PFSK-1 (cell line): ENCODE results near the gene STXBP2.

ENCODE experiments used
- FOXP2 ChIP-seq: optimal IDR thresholded peaks from 2 replicates; pipeline ENCODE3; 2011; ENCODE audit warnings: borderline replicate concordance, control low read depth, inconsistent platforms; ENCODE audit not compliant: insufficient read depth; ENCODE audit errors: extremely low read length, extremely low read depth
- POLR2AphosphoS5 ChIP-seq: IDR thresholded peaks from 2 replicates; pipeline ENCODE4 v1.6.1; 2012; ENCODE audit warnings: low read depth, mild to moderate bottlenecking, control low read depth, low read length, moderate library complexity
- SIN3A ChIP-seq: IDR thresholded peaks from 2 replicates; pipeline ENCODE4 v1.6.1; 2012; ENCODE audit warnings: mild to moderate bottlenecking, low read length, moderate library complexity, borderline replicate concordance; ENCODE audit not compliant: insufficient read depth
- TAF1 ChIP-seq: IDR thresholded peaks from 2 replicates; pipeline ENCODE4 v1.6.1; 2012; ENCODE audit warnings: low read length, control low read depth, borderline replicate concordance; ENCODE audit not compliant: insufficient read depth
- TF ChIP-seq, protein P1 (sequence below), 2 experiments: IDR thresholded peaks; 2 replicates each; pipeline versions ENCODE4 v1.6.1 to v1.8.0; 2011 to 2012; ENCODE audit warnings: low read depth in 2 of 2, low read length in 2 of 2, control low read depth in 1 of 2, inconsistent platforms in 1 of 2, mild to moderate bottlenecking in 1 of 2, moderate library complexity in 1 of 2; ENCODE audit not compliant: insufficient read depth in 1 of 2

The STXBP2 gene

DNA sequence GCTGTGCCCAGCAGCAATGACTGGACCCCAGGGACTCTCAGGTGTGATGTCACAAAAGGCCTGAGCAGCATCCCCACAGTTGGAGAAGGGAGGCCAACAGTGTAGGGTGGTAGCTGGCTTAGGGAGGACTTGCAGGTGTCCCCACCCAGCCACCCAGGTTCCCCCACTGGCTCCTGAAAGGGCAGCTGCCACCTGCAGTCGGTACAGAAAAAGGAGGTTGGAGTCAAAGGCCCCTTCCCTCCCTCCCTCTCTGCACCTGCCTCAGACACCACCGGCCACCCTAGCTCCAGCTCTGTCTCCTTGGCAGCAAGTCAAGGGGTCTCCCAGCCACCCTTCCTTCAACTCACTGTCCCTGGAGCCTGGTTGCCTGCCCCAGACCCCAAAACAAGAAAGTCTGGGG is 3.2 kb upstream of the STXBP2 start, which contains the start of gene PCP2:
Gene PCP2 (minus strand): TSS at position 22 of the 400 bp plus-strand sequence. CDS start 262 bp downstream, outside the sequence.
- TF ChIP-seq, protein P1, sequence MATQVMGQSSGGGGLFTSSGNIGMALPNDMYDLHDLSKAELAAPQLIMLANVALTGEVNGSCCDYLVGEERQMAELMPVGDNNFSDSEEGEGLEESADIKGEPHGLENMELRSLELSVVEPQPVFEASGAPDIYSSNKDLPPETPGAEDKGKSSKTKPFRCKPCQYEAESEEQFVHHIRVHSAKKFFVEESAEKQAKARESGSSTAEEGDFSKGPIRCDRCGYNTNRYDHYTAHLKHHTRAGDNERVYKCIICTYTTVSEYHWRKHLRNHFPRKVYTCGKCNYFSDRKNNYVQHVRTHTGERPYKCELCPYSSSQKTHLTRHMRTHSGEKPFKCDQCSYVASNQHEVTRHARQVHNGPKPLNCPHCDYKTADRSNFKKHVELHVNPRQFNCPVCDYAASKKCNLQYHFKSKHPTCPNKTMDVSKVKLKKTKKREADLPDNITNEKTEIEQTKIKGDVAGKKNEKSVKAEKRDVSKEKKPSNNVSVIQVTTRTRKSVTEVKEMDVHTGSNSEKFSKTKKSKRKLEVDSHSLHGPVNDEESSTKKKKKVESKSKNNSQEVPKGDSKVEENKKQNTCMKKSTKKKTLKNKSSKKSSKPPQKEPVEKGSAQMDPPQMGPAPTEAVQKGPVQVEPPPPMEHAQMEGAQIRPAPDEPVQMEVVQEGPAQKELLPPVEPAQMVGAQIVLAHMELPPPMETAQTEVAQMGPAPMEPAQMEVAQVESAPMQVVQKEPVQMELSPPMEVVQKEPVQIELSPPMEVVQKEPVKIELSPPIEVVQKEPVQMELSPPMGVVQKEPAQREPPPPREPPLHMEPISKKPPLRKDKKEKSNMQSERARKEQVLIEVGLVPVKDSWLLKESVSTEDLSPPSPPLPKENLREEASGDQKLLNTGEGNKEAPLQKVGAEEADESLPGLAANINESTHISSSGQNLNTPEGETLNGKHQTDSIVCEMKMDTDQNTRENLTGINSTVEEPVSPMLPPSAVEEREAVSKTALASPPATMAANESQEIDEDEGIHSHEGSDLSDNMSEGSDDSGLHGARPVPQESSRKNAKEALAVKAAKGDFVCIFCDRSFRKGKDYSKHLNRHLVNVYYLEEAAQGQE (IDR thresholded peaks at IDR 0.05; ENCODE audit: insufficient read depth in 1 of 2, low read depth in 2 of 2, low read length in 2 of 2): no peak

DNA sequence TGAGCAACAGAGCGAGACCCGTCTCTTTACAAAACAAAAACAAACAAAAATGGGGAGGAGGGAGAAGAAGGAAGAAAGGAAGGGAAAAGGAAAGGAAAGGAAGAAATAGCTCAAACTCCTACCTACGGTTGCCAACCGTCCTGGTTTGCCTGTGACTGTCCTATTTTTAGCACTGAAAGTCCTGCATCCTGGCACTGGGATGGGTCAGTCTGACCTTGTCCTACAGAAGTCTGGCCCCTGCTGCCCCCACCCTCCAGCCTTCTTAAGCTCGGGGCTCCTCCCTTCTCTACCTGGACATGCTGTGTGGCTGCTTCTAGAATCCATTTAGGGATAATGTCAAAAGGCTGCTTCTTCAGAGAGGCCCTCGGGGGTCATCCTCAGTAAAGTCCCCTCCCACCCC is 1.2 kb upstream of the STXBP2 start:
- TF ChIP-seq SIN3A: no peak
- TF ChIP-seq, protein P1 (IDR thresholded peaks at IDR 0.05; ENCODE audit: insufficient read depth in 1 of 2, low read depth in 2 of 2, low read length in 2 of 2): no peak
- TF ChIP-seq TAF1: no peak
- TF ChIP-seq FOXP2: no peak

DNA sequence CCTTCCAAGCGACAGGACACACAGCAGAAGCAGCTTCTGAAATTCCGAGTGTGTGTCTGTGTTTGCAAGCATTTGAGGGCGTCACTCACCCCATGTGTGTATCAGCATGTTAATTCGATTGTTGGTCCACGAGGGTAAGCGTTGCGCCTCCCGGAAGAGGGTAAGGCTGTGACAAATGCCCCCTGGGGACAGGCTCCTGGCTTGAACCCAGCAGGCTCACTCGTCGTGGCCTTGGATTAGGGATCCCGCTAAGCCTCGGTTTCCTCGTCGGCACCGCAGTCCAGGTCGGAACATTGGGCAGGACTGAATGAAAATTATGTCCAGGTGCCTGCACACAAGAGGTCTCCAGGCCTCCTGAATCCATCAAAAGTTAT is 606 bp upstream of the STXBP2 start:
- TF ChIP-seq, protein P1 (IDR thresholded peaks at IDR 0.05; ENCODE audit: insufficient read depth in 1 of 2, low read depth in 2 of 2, low read length in 2 of 2): no peak
- no peak for TF ChIP-seq POLR2AphosphoS5
- no peak for TF ChIP-seq SIN3A
- no peak for TF ChIP-seq TAF1
- TF ChIP-seq FOXP2: no peak

DNA sequence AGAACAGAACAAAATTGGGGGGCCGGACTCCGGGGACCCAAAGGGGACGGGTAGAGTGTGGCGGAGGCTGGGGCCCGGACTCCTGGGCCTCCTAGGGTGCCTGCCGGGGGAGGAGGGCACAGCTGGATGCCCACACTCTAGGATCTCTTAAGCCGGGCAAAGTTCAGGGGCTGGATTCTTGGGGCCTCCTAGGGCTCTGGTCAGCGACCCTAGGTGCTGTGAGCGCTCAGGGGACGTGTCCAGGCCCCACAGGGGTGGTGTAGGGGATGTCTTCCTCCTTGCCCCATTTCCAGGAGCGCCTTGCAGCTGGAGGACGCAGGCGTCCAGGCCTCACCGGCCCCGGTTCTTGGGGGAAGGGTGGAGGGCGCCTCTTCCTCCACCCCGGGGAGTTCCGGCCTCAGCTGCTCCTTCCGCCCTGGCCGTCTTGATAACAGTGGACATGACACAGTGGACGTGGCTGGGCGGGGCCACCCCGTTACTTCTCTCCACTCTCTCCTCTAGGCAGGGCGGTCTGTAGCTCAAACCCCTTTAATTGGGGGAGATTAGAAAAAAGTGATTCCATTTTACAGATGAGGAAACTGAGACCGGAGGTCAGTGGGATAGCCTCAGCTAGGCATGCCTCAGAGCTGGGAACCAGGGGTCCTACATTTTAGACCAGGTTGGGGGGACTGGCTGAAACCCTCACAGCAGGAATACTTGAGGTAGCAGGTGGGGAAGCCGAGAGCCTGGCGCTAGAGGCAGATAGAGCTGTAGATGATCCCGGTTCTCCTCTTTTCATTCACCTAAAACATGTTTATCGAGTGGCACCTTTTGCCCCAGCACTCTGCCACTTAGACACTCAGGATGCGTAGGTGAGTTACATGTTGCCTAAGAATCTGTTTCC is 705 bp downstream of the STXBP2 start:
- no peak for TF ChIP-seq POLR2AphosphoS5
- no peak for TF ChIP-seq FOXP2
- TF ChIP-seq, protein P1 (IDR thresholded peaks at IDR 0.05; ENCODE audit: insufficient read depth in 1 of 2, low read depth in 2 of 2, low read length in 2 of 2): no peak
- no peak for TF ChIP-seq TAF1
- no peak for TF ChIP-seq SIN3A
